HG02610 (cell line): ENCODE measurements around the gene OPRM1.
"Not testable (repeated sequence)": the region's sequence is repeated elsewhere in the genome, so short reads cannot be mapped to it uniquely, and the experiment has no call there.

Source experiments
- ATAC-seq: cut with Tn5 transposase; IDR thresholded peaks from one replicate; pipeline ENCODE4 v1.9.1; 2021; ENCODE audit warnings: mild to moderate bottlenecking, moderate library complexity; ENCODE audit not compliant: unreplicated experiment

Gene OPRM1

GRCh38 chr6:154236646-154237301 lies 197.7 kb downstream of the OPRM1 start:
- ATAC-seq: no peak

- ATAC-seq: no peak
Measured at GRCh38 chr6:154238831-154239230, 199.8 kb downstream of the OPRM1 start.

GRCh38 chr6:154239392-154239791 lies 200.4 kb downstream of the OPRM1 start:
- peak; percentile 31 for ATAC-seq

- ATAC-seq: not testable (repeated sequence)
Measured at GRCh38 chr6:154241061-154241460, 202.0 kb downstream of the OPRM1 start.

DNA sequence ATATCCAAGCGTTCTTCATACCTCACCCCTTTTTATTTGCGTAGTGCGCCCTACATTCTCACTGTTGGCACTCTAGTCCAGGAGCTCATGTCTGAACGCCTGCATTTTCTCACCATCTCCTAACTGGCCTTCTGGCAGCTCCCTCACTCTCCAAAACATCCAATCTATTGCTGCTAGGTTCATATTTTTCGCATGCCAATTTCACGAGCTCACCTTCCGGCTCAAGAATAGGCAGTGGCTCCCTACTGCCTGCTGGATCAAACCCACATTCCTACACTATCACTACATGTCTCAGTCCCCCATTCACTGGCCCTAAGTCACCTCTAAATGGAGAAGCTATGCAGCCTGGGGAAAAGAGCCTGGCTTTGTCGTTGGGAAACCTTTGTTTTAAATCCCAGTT lies 202.5 kb downstream of the OPRM1 start:
- no peak for ATAC-seq

- no peak for ATAC-seq
Measured at GRCh38 chr6:154242617-154243357, 203.7 kb downstream of the OPRM1 start.

DNA sequence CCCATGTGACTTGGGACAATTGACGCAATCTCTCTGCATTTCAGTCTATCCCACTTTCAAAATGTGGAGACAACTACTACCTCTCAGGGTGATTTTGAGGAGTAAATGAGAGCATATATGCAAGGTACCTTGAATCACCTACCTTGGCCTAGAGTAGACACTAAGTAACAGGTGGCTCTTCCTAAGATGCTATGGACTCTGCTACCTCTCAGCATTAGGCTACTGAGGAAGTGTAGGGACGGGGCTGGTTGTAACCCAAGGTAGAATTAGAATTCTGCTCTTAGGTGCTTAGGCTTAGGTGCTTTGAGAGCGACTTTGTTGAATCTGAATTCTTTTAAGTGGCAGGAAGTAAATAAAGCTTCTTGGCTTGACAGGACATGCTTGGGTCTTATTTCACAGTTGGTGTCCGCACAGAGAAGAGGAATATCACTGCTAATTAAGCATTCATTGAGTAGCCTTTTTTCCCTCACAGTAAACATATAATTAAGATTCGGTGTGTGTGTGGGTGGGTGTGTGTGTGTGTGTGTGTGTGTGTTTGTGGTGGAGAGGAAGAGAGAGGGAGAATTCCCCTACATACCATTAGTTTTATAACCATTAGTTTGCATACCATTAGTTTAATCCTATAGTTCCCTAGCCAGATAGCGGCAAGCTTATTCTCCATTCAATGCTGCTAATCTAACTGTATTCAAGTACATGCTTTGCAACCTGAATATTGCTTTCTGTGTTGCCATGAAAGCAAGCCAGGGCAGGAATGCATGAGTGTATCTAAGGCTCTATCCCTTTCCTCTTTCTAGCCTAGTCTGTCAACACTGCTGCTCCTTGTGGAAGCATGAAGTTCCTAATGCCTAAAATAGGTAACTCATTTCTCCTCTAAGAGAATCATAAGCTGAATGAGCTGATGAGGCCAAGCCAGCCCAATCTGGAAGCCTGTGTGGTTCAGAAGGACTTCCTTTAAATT lies 205.0 kb downstream of the OPRM1 start:
- no peak for ATAC-seq

- no peak for ATAC-seq
Measured at GRCh38 chr6:154245506-154245905, 206.5 kb downstream of the OPRM1 start.

DNA sequence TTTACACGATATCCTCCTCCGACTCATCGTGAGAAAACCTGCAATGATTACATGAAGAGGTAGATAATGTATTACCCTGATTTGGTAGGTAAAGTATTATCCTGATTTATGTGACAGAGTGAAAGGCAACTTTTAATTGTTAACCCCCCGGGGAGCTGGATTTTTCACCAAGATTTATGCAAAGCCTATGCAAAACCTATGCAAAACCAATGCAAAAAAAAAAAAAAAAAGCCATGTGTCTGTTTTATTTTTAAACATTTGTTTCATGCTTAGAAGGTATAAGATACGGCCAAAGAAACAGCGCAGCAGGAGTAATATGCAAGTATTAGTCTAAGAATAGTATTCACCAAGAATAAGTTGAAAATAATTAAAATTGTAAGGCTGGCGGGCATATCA lies 207.7 kb downstream of the OPRM1 start:
- no peak for ATAC-seq

DNA sequence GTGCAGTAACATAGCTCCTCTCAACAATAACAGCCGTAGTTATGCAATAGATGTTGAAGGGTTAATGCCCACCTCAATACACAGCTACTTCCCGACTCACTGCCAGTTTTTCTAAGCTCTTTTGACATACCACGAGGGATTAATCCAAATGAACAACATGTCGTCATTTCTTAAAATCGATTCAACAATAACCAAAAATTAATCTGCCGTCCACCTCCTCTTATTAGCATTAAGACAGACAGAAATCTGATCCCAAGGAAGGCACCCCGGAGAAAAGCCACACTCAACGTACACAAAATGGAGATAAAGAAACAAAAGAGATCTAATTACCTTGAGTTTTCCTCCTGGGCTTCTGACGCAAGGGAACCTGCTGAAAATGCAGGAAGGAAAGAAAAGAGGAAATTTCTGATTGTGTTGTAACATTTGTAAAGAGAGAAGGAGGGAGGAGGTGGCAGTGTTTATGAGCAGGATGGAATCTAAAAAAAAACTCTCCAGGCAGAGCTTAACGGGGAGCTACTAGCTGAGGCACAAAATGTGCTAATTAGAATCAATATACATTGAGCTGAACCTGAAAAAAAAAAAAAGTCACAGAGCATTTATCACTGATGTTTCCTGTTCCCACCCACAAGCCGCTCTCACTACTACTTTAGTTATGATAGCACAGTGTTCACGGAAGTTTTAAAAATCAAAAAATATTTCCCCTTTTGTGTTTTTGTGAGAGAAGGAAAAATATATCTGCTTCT lies 208.2 kb downstream of the OPRM1 start:
- ATAC-seq: peak; percentile 22

DNA sequence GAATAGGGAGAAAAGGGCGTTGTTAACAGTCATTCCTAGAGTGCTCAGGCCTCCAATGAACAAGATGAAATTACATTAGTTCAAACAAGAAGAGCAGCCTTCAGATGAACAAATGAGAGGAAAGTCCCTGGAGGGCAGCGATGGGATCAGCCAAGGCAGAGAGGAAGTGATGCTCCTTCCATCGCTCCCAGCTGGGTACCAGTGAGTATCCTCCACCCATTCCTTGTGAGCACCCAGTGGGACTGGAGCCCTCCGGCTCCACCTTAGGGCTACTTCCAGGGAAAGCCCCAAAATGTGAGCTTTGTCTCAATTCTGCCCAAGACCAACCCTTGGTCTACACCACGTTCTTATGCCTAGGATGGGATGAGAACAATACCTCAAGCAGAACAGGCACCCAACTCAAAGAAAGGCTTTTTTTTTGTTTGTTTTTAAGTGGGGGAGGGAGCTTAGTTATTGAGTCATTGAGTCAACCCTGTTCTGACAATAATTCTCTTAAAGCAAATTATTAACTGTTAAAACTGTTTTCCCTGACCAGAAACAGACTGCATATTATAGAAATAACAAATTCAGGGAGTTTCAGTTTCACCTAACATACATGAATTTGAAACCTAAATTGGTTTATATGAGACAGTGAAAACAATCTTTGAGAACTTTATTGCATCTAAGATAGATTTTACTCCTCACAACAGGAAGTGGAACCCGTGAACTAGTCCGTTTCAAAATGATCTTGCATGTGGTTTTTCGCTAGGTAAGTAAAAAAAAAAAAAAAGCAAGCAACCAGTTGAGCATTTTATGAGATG lies 210.7 kb downstream of the OPRM1 start:
- ATAC-seq: peak; percentile 67

- no peak for ATAC-seq
Measured at GRCh38 chr6:154251116-154251515, 212.1 kb downstream of the OPRM1 start.

DNA sequence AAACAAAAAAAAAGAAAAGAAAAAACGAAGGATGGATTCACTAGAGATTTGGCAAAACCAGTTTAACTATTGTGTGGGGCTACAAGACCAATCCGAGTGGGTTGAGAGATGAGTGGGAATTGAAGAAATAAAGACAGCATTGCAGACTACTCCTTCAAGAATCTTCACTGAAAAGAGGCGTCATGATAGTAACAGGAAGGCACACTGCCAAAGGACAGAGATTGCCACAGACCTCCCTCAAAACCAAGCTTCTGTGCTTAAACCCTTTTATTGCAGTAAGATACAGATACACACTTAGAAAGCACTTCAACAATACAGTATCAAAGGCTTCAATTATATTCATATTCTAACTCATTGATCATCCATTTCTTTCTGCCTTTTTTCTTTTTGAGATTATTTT lies 213.6 kb downstream of the OPRM1 start:
- no peak for ATAC-seq

- no peak for ATAC-seq
Measured at GRCh38 chr6:154257067-154257466, 218.0 kb downstream of the OPRM1 start.

- peak; percentile 81 for ATAC-seq
Measured at GRCh38 chr6:154258064-154258757, 219.2 kb downstream of the OPRM1 start.

GRCh38 chr6:154261688-154262397 lies 222.8 kb downstream of the OPRM1 start:
- ATAC-seq: peak; percentile 28

- no peak for ATAC-seq
Measured at GRCh38 chr6:154266560-154267099, 227.6 kb downstream of the OPRM1 start.

DNA sequence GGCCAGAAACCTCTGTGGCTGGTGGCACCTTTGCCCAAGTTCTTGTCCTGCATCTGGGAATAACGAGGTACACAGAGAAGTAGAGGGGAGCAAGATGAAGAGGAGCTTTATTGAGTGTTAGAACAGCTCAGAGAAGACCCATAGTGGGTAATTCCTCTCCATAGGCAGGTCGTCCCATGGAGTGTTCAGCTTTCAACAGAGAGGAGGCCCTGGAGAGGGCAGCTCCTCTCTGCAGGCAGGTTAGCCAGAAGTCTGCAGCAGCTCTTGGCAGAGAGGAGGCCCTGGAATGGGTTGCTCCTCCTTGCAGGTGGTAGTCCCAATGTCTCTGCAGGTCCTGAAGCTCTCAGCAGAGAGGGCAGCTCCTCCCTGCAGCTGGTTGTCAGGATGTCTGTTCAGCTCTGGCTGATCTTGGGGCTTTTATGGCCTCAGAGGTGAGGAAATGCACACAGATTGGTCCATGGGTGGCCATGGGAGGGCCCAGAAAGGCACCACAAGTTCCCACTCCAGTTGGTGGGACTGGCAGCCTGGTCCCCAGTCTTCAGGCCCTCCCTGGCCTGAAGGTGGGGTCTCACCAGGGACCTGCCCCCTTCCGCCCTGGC lies 228.6 kb downstream of the OPRM1 start:
- ATAC-seq: no peak
